ENCODE results near the gene R3HDM4.

DNA sequence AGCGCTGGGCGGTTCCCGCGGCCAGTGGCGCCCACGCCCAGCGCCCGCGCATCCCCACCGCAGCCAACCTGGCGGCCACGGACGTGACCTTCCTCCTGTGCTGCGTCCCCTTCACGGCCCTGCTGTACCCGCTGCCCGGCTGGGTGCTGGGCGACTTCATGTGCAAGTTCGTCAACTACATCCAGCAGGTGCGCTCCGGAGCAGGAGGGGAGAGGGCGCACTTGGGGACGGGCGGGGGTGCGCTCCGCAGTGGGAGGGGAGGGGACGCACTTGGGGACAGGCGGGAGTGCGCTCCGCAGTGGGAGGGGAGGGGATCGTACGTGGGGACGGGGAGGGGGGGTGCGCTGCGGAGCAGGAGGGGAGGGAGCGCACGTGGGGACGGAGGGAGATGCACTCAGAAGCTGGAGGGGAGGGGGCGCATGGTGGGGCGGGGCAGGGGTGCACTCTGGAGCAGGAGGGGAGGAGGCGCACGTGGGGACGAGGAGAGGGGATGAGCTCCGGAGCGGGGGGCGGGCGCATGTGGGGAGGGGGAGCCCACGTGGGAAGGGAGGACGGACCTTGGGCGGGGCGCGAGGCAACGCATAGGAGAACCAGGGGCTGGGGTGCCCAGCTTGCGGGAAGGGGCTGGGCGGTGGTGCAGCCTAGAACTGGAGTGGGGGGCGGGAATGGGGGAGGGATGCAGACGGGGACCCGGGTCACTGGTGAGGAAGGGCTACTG is 5.6 kb upstream of the R3HDM4 start:
- TF ChIP-seq, protein P1, sequence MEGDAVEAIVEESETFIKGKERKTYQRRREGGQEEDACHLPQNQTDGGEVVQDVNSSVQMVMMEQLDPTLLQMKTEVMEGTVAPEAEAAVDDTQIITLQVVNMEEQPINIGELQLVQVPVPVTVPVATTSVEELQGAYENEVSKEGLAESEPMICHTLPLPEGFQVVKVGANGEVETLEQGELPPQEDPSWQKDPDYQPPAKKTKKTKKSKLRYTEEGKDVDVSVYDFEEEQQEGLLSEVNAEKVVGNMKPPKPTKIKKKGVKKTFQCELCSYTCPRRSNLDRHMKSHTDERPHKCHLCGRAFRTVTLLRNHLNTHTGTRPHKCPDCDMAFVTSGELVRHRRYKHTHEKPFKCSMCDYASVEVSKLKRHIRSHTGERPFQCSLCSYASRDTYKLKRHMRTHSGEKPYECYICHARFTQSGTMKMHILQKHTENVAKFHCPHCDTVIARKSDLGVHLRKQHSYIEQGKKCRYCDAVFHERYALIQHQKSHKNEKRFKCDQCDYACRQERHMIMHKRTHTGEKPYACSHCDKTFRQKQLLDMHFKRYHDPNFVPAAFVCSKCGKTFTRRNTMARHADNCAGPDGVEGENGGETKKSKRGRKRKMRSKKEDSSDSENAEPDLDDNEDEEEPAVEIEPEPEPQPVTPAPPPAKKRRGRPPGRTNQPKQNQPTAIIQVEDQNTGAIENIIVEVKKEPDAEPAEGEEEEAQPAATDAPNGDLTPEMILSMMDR (IDR thresholded peaks at IDR 0.05 in 4 of 5, conservative IDR thresholded peaks at IDR 0.05 in 1 of 5), result no peak
- no peak for TF ChIP-seq POLR2A (IDR thresholded peaks at IDR 0.05)

All from gastrocnemius medialis (tissue), 4 donors.